OCI-LY1 (cell line): ENCODE measurements around the gene LRRC9.

ENCODE experiments used
- H2AFZ ChIP-seq: fragments of 200-600 bp; sonication (generic), shearing (Covaris generic); 2 replicates; pipeline ENCODE4 v1.6.0; 2014; ENCODE audit warnings: antibody characterized with exemption, mild to moderate bottlenecking, low read length
- H3F3A ChIP-seq: fragments of 200-600 bp; sonication (generic), shearing (Covaris generic); 2 replicates; pipeline ENCODE4 v1.6.0; 2014; ENCODE audit warnings: mild to moderate bottlenecking, antibody characterized with exemption, low read length, moderate library complexity; ENCODE audit not compliant: insufficient read depth
- H3K27ac ChIP-seq: fragments of 200-600 bp; sonication (generic); 2 replicates; pipeline ENCODE4 v1.5.1; 2014; ENCODE audit warnings: low read length, mixed run types, mild to moderate bottlenecking, low read depth; ENCODE audit not compliant: poor library complexity, severe bottlenecking
- H3K27me3 ChIP-seq: fragments of 200-600 bp; sonication (generic); 2 replicates; pipeline ENCODE4 v1.6.0; 2014; ENCODE audit warnings: antibody characterized with exemption, mild to moderate bottlenecking, low read length, moderate library complexity; ENCODE audit not compliant: insufficient read depth
- H3K36me3 ChIP-seq: fragments of 200-600 bp; sonication (generic); 2 replicates; pipeline ENCODE4 v1.6.1; 2014; ENCODE audit warnings: mild to moderate bottlenecking, antibody characterized with exemption, low read length, moderate library complexity, mixed read lengths; ENCODE audit not compliant: insufficient read depth
- H3K4me1 ChIP-seq: fragments of 200-600 bp; sonication (generic); 2 replicates; pipeline ENCODE4 v1.5.1; 2014; ENCODE audit warnings: mild to moderate bottlenecking, low read length, moderate library complexity; ENCODE audit not compliant: insufficient read depth, severe bottlenecking
- H3K4me2 ChIP-seq: fragments of 200-600 bp; sonication (generic), shearing (Covaris generic); 2 replicates; pipeline ENCODE4 v1.6.1; 2014; ENCODE audit warnings: low read length
- H3K4me3 ChIP-seq: fragments of 200-600 bp; sonication (generic); 2 replicates; pipeline ENCODE4 v1.5.1; 2014; ENCODE audit warnings: low read length, low read depth, mild to moderate bottlenecking, mixed read lengths; ENCODE audit not compliant: poor library complexity, severe bottlenecking
- H3K79me2 ChIP-seq: fragments of 200-600 bp; shearing (Covaris generic); 2 replicates; pipeline ENCODE4 v1.6.1; 2016; ENCODE audit warnings: mixed run types, low read length, mixed read lengths; ENCODE audit not compliant: insufficient read depth
- H3K9ac ChIP-seq: fragments of 200-600 bp; sonication (generic), shearing (Covaris generic); 2 replicates; pipeline ENCODE4 v1.6.1; 2014; ENCODE audit warnings: mild to moderate bottlenecking, low read length, mixed read lengths
- H3K9me2 ChIP-seq: fragments of 200-600 bp; sonication (generic), shearing (Covaris generic); 2 replicates; pipeline ENCODE4 v1.6.1; 2014; ENCODE audit warnings: low read depth, mild to moderate bottlenecking, low read length, mixed read lengths
- H3K9me3 ChIP-seq: fragments of 200-600 bp; shearing (Covaris generic); 2 replicates; pipeline ENCODE4 v1.6.1; 2014; ENCODE audit warnings: low read length, mixed read lengths
- H4K20me1 ChIP-seq: fragments of 200-600 bp; sonication (generic), shearing (Covaris generic); 2 replicates; pipeline ENCODE4 v1.6.0; 2016; ENCODE audit warnings: mild to moderate bottlenecking, low read length; ENCODE audit not compliant: insufficient read depth
- EZH2 ChIP-seq: fragments of 200-600 bp; sonication (generic), shearing (Covaris generic); IDR thresholded peaks from 2 replicates; pipeline ENCODE4 v1.8.0; 2017; ENCODE audit warnings: borderline replicate concordance, mixed run types, mild to moderate bottlenecking, antibody characterized with exemption, low read length, moderate library complexity, mixed read lengths
- TF ChIP-seq, protein P1 (sequence below): fragments of 200-600 bp; sonication (generic), shearing (Covaris generic); IDR thresholded peaks from 2 replicates; pipeline ENCODE4 v1.5.1; 2017; ENCODE audit warnings: mild to moderate bottlenecking, antibody characterized with exemption, low read length, moderate library complexity, mixed read lengths

LRRC9 gene

DNA sequence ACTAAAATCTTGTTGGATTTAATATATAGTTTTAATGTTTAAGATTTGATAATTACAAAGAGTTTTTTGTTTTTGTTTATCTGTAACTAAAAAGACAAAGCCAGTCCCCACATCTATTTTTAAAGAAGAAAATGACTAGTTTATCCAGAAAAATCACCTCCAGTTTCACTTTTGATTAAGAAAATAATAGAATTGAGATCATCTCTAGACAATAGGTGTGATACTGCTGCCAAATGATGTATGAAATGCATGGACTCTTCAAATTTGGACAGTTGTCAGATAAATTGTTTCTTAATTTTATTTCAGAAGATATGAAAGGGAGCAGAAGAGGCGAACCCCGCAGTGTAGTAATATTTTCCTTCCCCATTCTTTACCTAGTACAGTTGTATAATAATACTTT is 191.8 kb downstream of the LRRC9 start:
- Histone ChIP-seq H3K27me3 (no peaks in the 10 kb centered on the region), H3K36me3 (peaks cover 57% of the 10 kb centered on the region), H3K27ac (no peak overlapping the region), H3K4me3 (no peak overlapping the region), H3K4me2 (no peak overlapping the region), H4K20me1 (no peaks in the 10 kb centered on the region), H3F3A (no peaks in the 10 kb centered on the region), H3K4me1 (no peaks in the 10 kb centered on the region), H3K79me2 (0 out of 2 replicates have a peak, but pooled peaks cover 14% of the 10 kb centered on the region), H3K9me2 (no peaks in the 10 kb centered on the region), H3K9me3 (no peaks in the 10 kb centered on the region), H2AFZ (no peak overlapping the region), H3K9ac (no peak overlapping the region)
- TF ChIP-seq, protein P1, sequence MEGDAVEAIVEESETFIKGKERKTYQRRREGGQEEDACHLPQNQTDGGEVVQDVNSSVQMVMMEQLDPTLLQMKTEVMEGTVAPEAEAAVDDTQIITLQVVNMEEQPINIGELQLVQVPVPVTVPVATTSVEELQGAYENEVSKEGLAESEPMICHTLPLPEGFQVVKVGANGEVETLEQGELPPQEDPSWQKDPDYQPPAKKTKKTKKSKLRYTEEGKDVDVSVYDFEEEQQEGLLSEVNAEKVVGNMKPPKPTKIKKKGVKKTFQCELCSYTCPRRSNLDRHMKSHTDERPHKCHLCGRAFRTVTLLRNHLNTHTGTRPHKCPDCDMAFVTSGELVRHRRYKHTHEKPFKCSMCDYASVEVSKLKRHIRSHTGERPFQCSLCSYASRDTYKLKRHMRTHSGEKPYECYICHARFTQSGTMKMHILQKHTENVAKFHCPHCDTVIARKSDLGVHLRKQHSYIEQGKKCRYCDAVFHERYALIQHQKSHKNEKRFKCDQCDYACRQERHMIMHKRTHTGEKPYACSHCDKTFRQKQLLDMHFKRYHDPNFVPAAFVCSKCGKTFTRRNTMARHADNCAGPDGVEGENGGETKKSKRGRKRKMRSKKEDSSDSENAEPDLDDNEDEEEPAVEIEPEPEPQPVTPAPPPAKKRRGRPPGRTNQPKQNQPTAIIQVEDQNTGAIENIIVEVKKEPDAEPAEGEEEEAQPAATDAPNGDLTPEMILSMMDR: no peak
- TF ChIP-seq EZH2: no peak
